GM12878 (cell line): ENCODE data around the gene NGDN.

Experiments used
- CEBPZ ChIP-seq: fragments of 150-350 bp; IDR thresholded peaks from 2 replicates; pipeline ENCODE4 v1.6.1; 2016; ENCODE audit warnings: low read depth, low read length
- CTCF ChIP-seq, 3 experiments: IDR thresholded peaks in 2 of 3; conservative IDR thresholded peaks in 1 of 3; 2 replicates each; pipeline ENCODE4 v1.5.1; 2011; ENCODE audit warnings: low read depth in 3 of 3, low read length in 3 of 3, mild to moderate bottlenecking in 3 of 3, control low read depth in 2 of 3, moderate library complexity in 2 of 3, inconsistent platforms in 1 of 3, mixed read lengths in 1 of 3; ENCODE audit not compliant: control insufficient read depth in 2 of 3, insufficient read depth in 1 of 3; ENCODE audit errors: extremely low read depth in 1 of 3
- EZH2 ChIP-seq: IDR thresholded peaks from 2 replicates; pipeline ENCODE4 v1.6.1; 2012; ENCODE audit warnings: low read depth, mild to moderate bottlenecking, control low read depth, inconsistent platforms, low read length, borderline replicate concordance; ENCODE audit not compliant: control insufficient read depth
- MYC ChIP-seq: IDR thresholded peaks from 2 replicates; pipeline ENCODE4 v1.6.1; 2011; ENCODE audit warnings: mild to moderate bottlenecking, low read length, moderate library complexity, inconsistent platforms; ENCODE audit not compliant: insufficient read depth, insufficient replicate concordance, insufficient read length, severe bottlenecking
- POLR2A ChIP-seq: IDR thresholded peaks from 2 replicates; pipeline ENCODE4 v1.6.1; 2011; ENCODE audit warnings: low read depth, mild to moderate bottlenecking, low read length
- SPI1 ChIP-seq: IDR thresholded peaks from 2 replicates; pipeline ENCODE4 v1.6.1; 2011; ENCODE audit warnings: low read depth, mild to moderate bottlenecking, low read length, moderate library complexity, borderline replicate concordance; ENCODE audit not compliant: insufficient read depth
- TAF1 ChIP-seq: IDR thresholded peaks from 2 replicates; pipeline ENCODE4 v1.6.1; 2011; ENCODE audit warnings: mild to moderate bottlenecking, low read depth, low read length, borderline replicate concordance
- USF1 ChIP-seq: IDR thresholded peaks from 2 replicates; pipeline ENCODE4 v1.6.1; 2011; ENCODE audit warnings: borderline replicate concordance, low read depth, mild to moderate bottlenecking, moderate library complexity, mixed read lengths, low read length; ENCODE audit not compliant: insufficient read depth; ENCODE audit errors: extremely low read length
- ZNF384 ChIP-seq: IDR thresholded peaks from 2 replicates; pipeline ENCODE4 v1.6.1; 2012; ENCODE audit warnings: low read depth, mild to moderate bottlenecking, low read length, improper control_type of control experiment, borderline replicate concordance

- TF ChIP-seq CTCF (IDR thresholded peaks at IDR 0.05 in 2 of 3, conservative IDR thresholded peaks at IDR 0.05 in 1 of 3; ENCODE audit: control insufficient read depth in 2 of 3, extremely low read depth in 1 of 3, insufficient read depth in 1 of 3, low read depth in 3 of 3, low read length in 3 of 3) (no peak), TAF1 (no peak), USF1 (no peak), MYC (no peak), ZNF384 (no peak), EZH2 (no peak), SPI1 (no peak), CEBPZ (no peak), POLR2A (no peak)
Measured at GRCh38 chr14:23435543-23436326, 33.8 kb upstream of the NGDN start, which contains the start of gene MYH7.
